IMR-90 (cell line): Measurements from ENCODE around the gene METTL4. TPM values are rescaled to one million over a fixed set of nuclear protein-coding genes. Genes with fewer than 3 reads are reported as not detected.

Source experiments
- ATAC-seq: fragments of 200-7000 bp; cut with Tn5 transposase; 2 replicates; pipeline ENCODE4 v1.9.1; 2020; ENCODE audit warnings: low read depth, mild to moderate bottlenecking, moderate library complexity
- BruUV-seq: library from RNA; stranded (reverse); fragments of 400-500 nt; replicated peaks from 2 replicates; lab custom pipeline; 2021; lab: Mats Ljungman, UMichigan
- CTCF ChIA-PET: fragments of 300-600 bp; formaldehyde crosslinking; extraction: SDS; loops from one replicate; lab custom pipeline; 2021; ENCODE audit warnings: antibody characterized with exemption; lab: Yijun Ruan, JAX
- POLR2A ChIA-PET: fragments of 300-600 bp; sonication (Branson Sonifier 250); formaldehyde crosslinking; loops from one replicate; lab custom pipeline; 2022; ENCODE audit warnings: antibody characterized with exemption; ENCODE audit not compliant: unreplicated experiment; lab: Charles Lee
- DNase-seq: peaks from one replicate; pipeline ENCODE4 v3.0.0; 2013
- H2AFZ ChIP-seq: replicated peaks from 2 replicates; pipeline ENCODE3; 2013; ENCODE audit warnings: low read length, mild to moderate bottlenecking; ENCODE audit not compliant: poor library complexity
- H2AK5ac ChIP-seq: 2 replicates; pipeline ENCODE4 v1.6.1; 2013; ENCODE audit warnings: low read depth, low read length, inconsistent platforms
- H2AK9ac ChIP-seq: replicated peaks from 2 replicates; pipeline ENCODE3; 2013; ENCODE audit warnings: mild to moderate bottlenecking, low read depth, low read length, moderate library complexity; ENCODE audit not compliant: poor library complexity
- H2BK120ac ChIP-seq: 2 replicates; pipeline ENCODE4 v1.6.1; 2013; ENCODE audit warnings: low read depth, low read length, inconsistent platforms
- H2BK15ac ChIP-seq: 3 replicates; pipeline ENCODE4 v1.6.1; 2013; ENCODE audit warnings: low read depth, low read length, inconsistent platforms
- H2BK20ac ChIP-seq: 2 replicates; pipeline ENCODE4 v1.6.1; 2013; ENCODE audit warnings: low read depth, mild to moderate bottlenecking, inconsistent platforms, low read length, moderate library complexity
- H2BK5ac ChIP-seq: 2 replicates; pipeline ENCODE4 v1.6.1; 2013; ENCODE audit warnings: mild to moderate bottlenecking, low read depth, low read length, inconsistent platforms; ENCODE audit not compliant: poor library complexity, severe bottlenecking
- H3K14ac ChIP-seq: replicated peaks from 2 replicates; pipeline ENCODE4 v1.6.1; 2013; ENCODE audit warnings: low read depth, low read length, inconsistent platforms
- H3K18ac ChIP-seq: 2 replicates; pipeline ENCODE4 v1.6.1; 2013; ENCODE audit warnings: low read depth, low read length, control low read depth
- H3K23ac ChIP-seq: 2 replicates; pipeline ENCODE4 v1.6.1; 2013; ENCODE audit warnings: low read depth, low read length, inconsistent platforms
- H3K27ac ChIP-seq: 2 replicates; pipeline ENCODE4 v1.5.1; 2013; ENCODE audit warnings: mild to moderate bottlenecking, control low read depth, low read length; ENCODE audit not compliant: insufficient read depth
- H3K27me3 ChIP-seq: 2 replicates; pipeline ENCODE4 v1.6.1; 2013; ENCODE audit warnings: low read length; ENCODE audit not compliant: control insufficient read depth, insufficient read depth
- H3K36me3 ChIP-seq: 2 replicates; pipeline ENCODE4 v1.6.1; 2013; ENCODE audit warnings: low read length, mixed read lengths; ENCODE audit not compliant: control insufficient read depth, insufficient read depth
- H3K4ac ChIP-seq: 2 replicates; pipeline ENCODE4 v1.6.1; 2013; ENCODE audit warnings: low read depth, low read length, inconsistent platforms
- H3K4me1 ChIP-seq: 2 replicates; pipeline ENCODE4 v1.6.1; 2013; ENCODE audit warnings: low read length, mixed read lengths; ENCODE audit not compliant: control insufficient read depth, insufficient read depth
- H3K4me2 ChIP-seq: 2 replicates; pipeline ENCODE4 v1.6.1; 2013; ENCODE audit warnings: low read depth, mild to moderate bottlenecking, control low read depth, low read length, moderate library complexity
- H3K4me3 ChIP-seq: 2 replicates; pipeline ENCODE4 v1.5.1; 2013; ENCODE audit warnings: low read depth, mild to moderate bottlenecking, control low read depth, low read length, moderate library complexity; ENCODE audit not compliant: insufficient read depth
- H3K56ac ChIP-seq: 2 replicates; pipeline ENCODE4 v1.6.1; 2013; ENCODE audit warnings: low read length, inconsistent platforms; ENCODE audit not compliant: insufficient read depth; ENCODE audit errors: extremely low read depth
- H3K79me1 ChIP-seq, 2 experiments: 2 replicates each; pipeline ENCODE4 v1.6.1; 2013; ENCODE audit warnings: low read length in 2 of 2, inconsistent platforms in 1 of 2, low read depth in 1 of 2
- H3K9ac ChIP-seq: 2 replicates; pipeline ENCODE4 v1.6.1; 2013; ENCODE audit warnings: low read depth, low read length, control low read depth
- H3K9me1 ChIP-seq: 2 replicates; pipeline ENCODE4 v1.6.1; 2013; ENCODE audit warnings: low read length, inconsistent platforms; ENCODE audit not compliant: insufficient read depth
- H3K9me3 ChIP-seq: 2 replicates; pipeline ENCODE4 v1.6.1; 2013; ENCODE audit warnings: low read length; ENCODE audit not compliant: control insufficient read depth, insufficient read depth
- H4K20me1 ChIP-seq: 2 replicates; pipeline ENCODE4 v1.6.1; 2013; ENCODE audit warnings: low read length, inconsistent platforms; ENCODE audit not compliant: insufficient read depth
- H4K5ac ChIP-seq: 2 replicates; pipeline ENCODE4 v1.6.1; 2013; ENCODE audit warnings: mild to moderate bottlenecking, low read depth, low read length, control low read depth
- H4K8ac ChIP-seq, 2 experiments: 2 replicates each; pipeline ENCODE4 v1.6.1; 2013; ENCODE audit warnings: low read depth in 2 of 2, low read length in 2 of 2, control low read depth in 1 of 2, inconsistent platforms in 1 of 2
- H4K91ac ChIP-seq: 2 replicates; pipeline ENCODE4 v1.6.1; 2013; ENCODE audit warnings: low read depth, low read length, inconsistent platforms; ENCODE audit not compliant: insufficient read depth
- BHLHE40 ChIP-seq: fragments of 150-350 bp; IDR thresholded peaks from 2 replicates; pipeline ENCODE4 v1.6.1; 2016; ENCODE audit warnings: mild to moderate bottlenecking, low read depth, low read length
- CEBPB ChIP-seq: IDR thresholded peaks from 2 replicates; pipeline ENCODE4 v1.6.1; 2012; ENCODE audit warnings: low read depth, low read length, improper control_type of control experiment
- CHD1 ChIP-seq: IDR thresholded peaks from 2 replicates; pipeline ENCODE4 v1.6.1; 2012; ENCODE audit warnings: low read depth, low read length, improper control_type of control experiment
- FOS ChIP-seq: fragments of 150-350 bp; IDR thresholded peaks from 2 replicates; pipeline ENCODE4 v1.6.1; 2016; ENCODE audit warnings: low read depth, low read length
- MAFK ChIP-seq: IDR thresholded peaks from 2 replicates; pipeline ENCODE4 v1.6.1; 2012; ENCODE audit warnings: low read depth, low read length, improper control_type of control experiment
- MAZ ChIP-seq: IDR thresholded peaks from 2 replicates; pipeline ENCODE4 v1.6.1; 2012; ENCODE audit warnings: low read depth, mild to moderate bottlenecking, low read length, improper control_type of control experiment, moderate library complexity, borderline replicate concordance
- MXI1 ChIP-seq: IDR thresholded peaks from 2 replicates; pipeline ENCODE4 v1.6.1; 2012; ENCODE audit warnings: low read depth, mild to moderate bottlenecking, low read length, moderate library complexity, borderline replicate concordance
- NFE2L2 ChIP-seq: fragments of 150-350 bp; IDR thresholded peaks from 2 replicates; pipeline ENCODE4 v1.6.1; 2016; ENCODE audit warnings: low read depth, mild to moderate bottlenecking, low read length
- POLR2A ChIP-seq: IDR thresholded peaks from 2 replicates; pipeline ENCODE4 v1.6.1; 2012; ENCODE audit warnings: mild to moderate bottlenecking, low read depth, low read length
- RAD21 ChIP-seq: IDR thresholded peaks from 2 replicates; pipeline ENCODE4 v1.6.1; 2012; ENCODE audit warnings: low read length, improper control_type of control experiment
- RCOR1 ChIP-seq: IDR thresholded peaks from 2 replicates; pipeline ENCODE4 v1.6.1; 2012; ENCODE audit warnings: mild to moderate bottlenecking, low read length, improper control_type of control experiment; ENCODE audit not compliant: insufficient replicate concordance
- RFX5 ChIP-seq: IDR thresholded peaks from 2 replicates; pipeline ENCODE4 v1.8.0; 2012; ENCODE audit warnings: low read depth, mild to moderate bottlenecking, low read length, moderate library complexity
- SMC3 ChIP-seq: fragments of 150-350 bp; IDR thresholded peaks from 2 replicates; pipeline ENCODE4 v1.6.1; 2016; ENCODE audit warnings: low read depth, mild to moderate bottlenecking, antibody characterized with exemption, low read length, moderate library complexity
- USF2 ChIP-seq: fragments of 150-350 bp; IDR thresholded peaks from 2 replicates; pipeline ENCODE4 v1.6.1; 2017; ENCODE audit warnings: mild to moderate bottlenecking, antibody characterized with exemption, low read length, low read depth
- WGBS, 2 experiments: methylation state at CpG; one replicate each; pipeline versions ENCODE4 v1.1.5 to v1.1.7; 2013; ENCODE audit warnings: missing lambda C conversion rate in 2 of 2; ENCODE audit not compliant: insufficient read length in 1 of 2; ENCODE audit errors: extremely low coverage in 2 of 2; 5-methylcytosine and 5-hydroxymethylcytosine counted together
- dilution Hi-C: fragments of 300-500 bp; cut with HindIII; formaldehyde crosslinking; loops from one replicate; pipeline ENCODE4 v1.14.3; 2018; ENCODE audit warnings: low sequenced_read_pairs; ENCODE audit not compliant: unreplicated experiment
- in situ Hi-C: fragments of 300-500 bp; cut with MboI; formaldehyde crosslinking; loops from 3 replicates; pipeline ENCODE4 v1.14.3; 2019; ENCODE audit warnings: low sequenced_read_pairs, inconsistent platforms, mixed read lengths
- intact Hi-C: fragments of 100-400 bp; cut with micrococcal nuclease; formaldehyde crosslinking; loops from 2 replicates; pipeline ENCODE4 v1.10.0; 2022
- polyA plus RNA-seq, 3 experiments: library from polyadenylated mRNA; depleted of rRNA; stranded (reverse); fragments of >200 nt; gene quantifications; 2 replicates each; pipeline ENCODE4 v1.2.3, GENCODE V29; 2012; ENCODE audit warnings: low replicate concordance in 1 of 3
- total RNA-seq: library from RNA; depleted of rRNA; stranded (reverse); fragments of >200 nt; gene quantifications from 2 replicates; pipeline ENCODE4 v1.2.3, GENCODE V29; 2012
- TF ChIP-seq, protein P1 (sequence below): conservative IDR thresholded peaks from 2 replicates; pipeline ENCODE4 v1.5.1; 2012; ENCODE audit warnings: mild to moderate bottlenecking, low read depth, low read length, improper control_type of control experiment
- TF ChIP-seq, protein P2 (sequence below): fragments of 150-350 bp; IDR thresholded peaks from 2 replicates; pipeline ENCODE4 v1.6.1; 2016; ENCODE audit warnings: low read depth, mild to moderate bottlenecking, low read length, moderate library complexity, borderline replicate concordance

The METTL4 gene
- total and polyA plus RNA-seq, 2 of the 4 experiments (the other 2 are of a cell fraction), result 4.9 to 5.4 TPM

DNA sequence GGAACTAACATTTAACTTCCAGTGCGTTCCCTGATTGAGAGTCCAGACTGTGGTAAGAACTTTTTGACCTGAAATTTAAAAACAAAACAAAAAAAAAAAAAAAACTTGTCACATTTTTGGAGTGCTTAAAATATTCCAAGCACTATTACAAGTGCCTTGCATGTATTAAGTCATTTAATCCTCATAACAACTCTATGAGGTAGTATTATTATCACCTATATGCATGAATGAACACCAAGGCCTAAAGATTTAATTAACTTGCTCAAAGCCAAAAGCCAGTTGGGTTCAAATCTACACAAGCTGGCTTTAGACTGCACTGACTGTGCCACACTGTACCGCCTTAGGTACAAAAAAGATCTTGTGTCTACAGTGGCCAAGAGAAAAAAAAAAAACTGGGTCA is 35.2 kb downstream of the METTL4 start:
- Histone ChIP-seq H3K9me1 (no peaks in the 10 kb centered on the region), H3K4ac (peak overlapping the region; percentile 42; the same call in 1 of the 2 replicates), H3K36me3 (no peaks in the 10 kb centered on the region), H3K18ac (peak overlapping the region; percentile 59; the same call in 1 of the 2 replicates), H2BK5ac (peak overlapping the region; percentile 58), H2AFZ (no peak overlapping the region), H2BK120ac (peak overlapping the region; percentile 61; the same call in 1 of the 2 replicates), H2BK15ac (no peak overlapping the region), H3K27me3 (no peaks in the 10 kb centered on the region), H3K14ac (no peak overlapping the region), H2AK5ac (peak overlapping the region; percentile 48; the same call in 1 of the 2 replicates), H3K23ac (no peak overlapping the region), H3K56ac (no peak overlapping the region), H3K4me3 (no peak overlapping the region), H3K27ac (no peak overlapping the region), H4K8ac (peak overlapping the region in 1 of 2 experiments; percentile 65; a peak in 1 of 4 replicates), H3K4me2 (no peak overlapping the region), H4K91ac (no peak overlapping the region), H3K9me3 (peaks cover 2% of the 10 kb centered on the region), H3K4me1 (no peaks in the 10 kb centered on the region), H4K5ac (no peak overlapping the region), H2AK9ac (no peak overlapping the region), H3K9ac (no peak overlapping the region), H2BK20ac (peak overlapping the region; percentile 76; the same call in 1 of the 2 replicates), H3K79me1 (no peaks in the 10 kb centered on the region), H4K20me1 (no peaks in the 10 kb centered on the region)
- WGBS, 2 experiments, result 100% methylated on average over 1 of the region's 2 CpGs; no CpG with 5 or more reads in 1 of the 2 experiments
- ChIA-PET POLR2A (no interaction called here), CTCF (interaction anchor here (1.2 kb wide), 1 partner anchor 11 kb away, joined by 3 read pairs; no protein-coding TSS in a partner anchor)
- DNase-seq, result no peak
- TF ChIP-seq CEBPB, result no peak
- TF ChIP-seq BHLHE40, result no peak
- no peak for TF ChIP-seq MAZ
- no peak for TF ChIP-seq RCOR1
- no peak for TF ChIP-seq MXI1
- TF ChIP-seq CHD1, result no peak
- no peak for TF ChIP-seq MAFK
- no peak for TF ChIP-seq FOS
- no peak for TF ChIP-seq USF2
- no peak for TF ChIP-seq RAD21
- TF ChIP-seq, protein P1, sequence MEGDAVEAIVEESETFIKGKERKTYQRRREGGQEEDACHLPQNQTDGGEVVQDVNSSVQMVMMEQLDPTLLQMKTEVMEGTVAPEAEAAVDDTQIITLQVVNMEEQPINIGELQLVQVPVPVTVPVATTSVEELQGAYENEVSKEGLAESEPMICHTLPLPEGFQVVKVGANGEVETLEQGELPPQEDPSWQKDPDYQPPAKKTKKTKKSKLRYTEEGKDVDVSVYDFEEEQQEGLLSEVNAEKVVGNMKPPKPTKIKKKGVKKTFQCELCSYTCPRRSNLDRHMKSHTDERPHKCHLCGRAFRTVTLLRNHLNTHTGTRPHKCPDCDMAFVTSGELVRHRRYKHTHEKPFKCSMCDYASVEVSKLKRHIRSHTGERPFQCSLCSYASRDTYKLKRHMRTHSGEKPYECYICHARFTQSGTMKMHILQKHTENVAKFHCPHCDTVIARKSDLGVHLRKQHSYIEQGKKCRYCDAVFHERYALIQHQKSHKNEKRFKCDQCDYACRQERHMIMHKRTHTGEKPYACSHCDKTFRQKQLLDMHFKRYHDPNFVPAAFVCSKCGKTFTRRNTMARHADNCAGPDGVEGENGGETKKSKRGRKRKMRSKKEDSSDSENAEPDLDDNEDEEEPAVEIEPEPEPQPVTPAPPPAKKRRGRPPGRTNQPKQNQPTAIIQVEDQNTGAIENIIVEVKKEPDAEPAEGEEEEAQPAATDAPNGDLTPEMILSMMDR, result no peak
- no peak for TF ChIP-seq POLR2A
- no peak for TF ChIP-seq SMC3
- TF ChIP-seq, protein P2, sequence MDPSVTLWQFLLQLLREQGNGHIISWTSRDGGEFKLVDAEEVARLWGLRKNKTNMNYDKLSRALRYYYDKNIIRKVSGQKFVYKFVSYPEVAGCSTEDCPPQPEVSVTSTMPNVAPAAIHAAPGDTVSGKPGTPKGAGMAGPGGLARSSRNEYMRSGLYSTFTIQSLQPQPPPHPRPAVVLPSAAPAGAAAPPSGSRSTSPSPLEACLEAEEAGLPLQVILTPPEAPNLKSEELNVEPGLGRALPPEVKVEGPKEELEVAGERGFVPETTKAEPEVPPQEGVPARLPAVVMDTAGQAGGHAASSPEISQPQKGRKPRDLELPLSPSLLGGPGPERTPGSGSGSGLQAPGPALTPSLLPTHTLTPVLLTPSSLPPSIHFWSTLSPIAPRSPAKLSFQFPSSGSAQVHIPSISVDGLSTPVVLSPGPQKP, result no peak
- no peak for TF ChIP-seq NFE2L2
- no peak for TF ChIP-seq RFX5
- dilution Hi-C loops, result no loop called here
- in situ Hi-C loops, result loop anchor here (5.0 to 25.0 kb wide), 3 partner anchors 199 to 949 kb away; no protein-coding TSS in a partner anchor
- no TSS peak for BruUV-seq
- intact Hi-C loops, result no loop called here
- ATAC-seq, result no peak
